ENCODE data around the gene ICE2. TPM values are rescaled to one million over a fixed set of nuclear protein-coding genes. Genes with fewer than 3 reads are reported as not detected.

The ICE2 gene
- total and polyA plus RNA-seq, 2 of the 4 experiments (the other 2 are of a cell fraction) = 14.7 to 21.1 TPM

- no peak overlapping the region for H4K5ac ChIP-seq (ENCODE audit: low read depth, low read length)
- dilution Hi-C loops (cut with HindIII; ENCODE audit: low sequenced_read_pairs, unreplicated experiment) = no loop called here
- H3K9me1 ChIP-seq (ENCODE audit: insufficient read depth, low read length) = no peaks in the 10 kb centered on the region
- H3K4me2 ChIP-seq (ENCODE audit: low read depth, low read length) = no peak overlapping the region
- no peak overlapping the region for H3K4ac ChIP-seq (ENCODE audit: low read depth, low read length)
- H3K9me3 ChIP-seq (ENCODE audit: control insufficient read depth, insufficient read depth, low read length) = no peaks in the 10 kb centered on the region
- H3K27ac ChIP-seq (ENCODE audit: insufficient read depth, low read length) = no peak overlapping the region
- DNase-seq = no peak
- no peak overlapping the region for H2BK120ac ChIP-seq (ENCODE audit: low read depth, low read length)
- H3K56ac ChIP-seq (ENCODE audit: extremely low read depth, insufficient read depth, low read length) = no peak overlapping the region
- H4K91ac ChIP-seq (ENCODE audit: insufficient read depth, low read depth, low read length) = no peak overlapping the region
- ChIA-PET POLR2A (ENCODE audit: unreplicated experiment) (no interaction called here), CTCF (interaction anchor here (0.9 to 1.8 kb wide), 4 partner anchors 90 to 122 kb away, joined by 3 to 7 read pairs (median 4); no protein-coding TSS in a partner anchor)
- no peak overlapping the region for H2BK15ac ChIP-seq (ENCODE audit: low read depth, low read length)
- H3K27me3 ChIP-seq (ENCODE audit: control insufficient read depth, insufficient read depth, low read length) = no peaks in the 10 kb centered on the region
- H3K14ac ChIP-seq (replicated peaks; ENCODE audit: low read depth, low read length) = no peak overlapping the region
- no peak for TF ChIP-seq MXI1 (IDR thresholded peaks at IDR 0.05; ENCODE audit: borderline replicate concordance, low read depth, low read length)
- TF ChIP-seq CTCF (conservative IDR thresholded peaks at IDR 0.05; ENCODE audit: low read depth, low read length) = no peak
- no peak for TF ChIP-seq CHD1 (IDR thresholded peaks at IDR 0.05; ENCODE audit: low read depth, low read length)
- TF ChIP-seq POLR2A (IDR thresholded peaks at IDR 0.05; ENCODE audit: low read depth, low read length) = no peak
- no peak for TF ChIP-seq USF2 (IDR thresholded peaks at IDR 0.05; ENCODE audit: low read depth, low read length)
- TF ChIP-seq SMC3 (IDR thresholded peaks at IDR 0.05; ENCODE audit: low read depth, low read length) = no peak
- no peak for TF ChIP-seq MAFK (IDR thresholded peaks at IDR 0.05; ENCODE audit: low read depth, low read length)
- TF ChIP-seq RFX5 (IDR thresholded peaks at IDR 0.05; ENCODE audit: low read depth, low read length) = no peak
- no peak for TF ChIP-seq NFE2L2 (IDR thresholded peaks at IDR 0.05; ENCODE audit: low read depth, low read length)
- peaks cover 2% of the 10 kb centered on the region; the same call in 1 of the 2 replicates for H4K20me1 ChIP-seq (ENCODE audit: insufficient read depth, low read length)
- H2BK5ac ChIP-seq (ENCODE audit: low read depth, low read length, poor library complexity, severe bottlenecking) = no peak overlapping the region
- BruUV-seq (replicated peaks) = no TSS peak
- H3K4me3 ChIP-seq (ENCODE audit: insufficient read depth, low read depth, low read length) = no peak overlapping the region
- no CpG with 5 or more reads among the region's 5 CpGs for WGBS, 2 experiments (ENCODE audit: extremely low coverage in 2 of 2, insufficient read length in 1 of 2)
- in situ Hi-C loops (cut with MboI; ENCODE audit: low sequenced_read_pairs) = loop anchor here (25.0 kb wide), 1 partner anchor 762 kb away; the partner anchor contains the start of gene BNIP2
- ATAC-seq (ENCODE audit: low read depth) = no peak
- H2AK5ac ChIP-seq (ENCODE audit: low read depth, low read length) = no peak overlapping the region
- no peaks in the 10 kb centered on the region for H3K4me1 ChIP-seq (ENCODE audit: control insufficient read depth, insufficient read depth, low read length)
- no peak overlapping the region for H3K18ac ChIP-seq (ENCODE audit: low read depth, low read length)
- intact Hi-C loops (cut with micrococcal nuclease) = no loop called here
- peaks cover 14% of the 10 kb centered on the region for H3K36me3 ChIP-seq (ENCODE audit: control insufficient read depth, insufficient read depth, low read length)
- H3K23ac ChIP-seq (ENCODE audit: low read depth, low read length) = no peak overlapping the region
- H4K8ac ChIP-seq (ENCODE audit: low read depth in 2 of 2, low read length in 2 of 2) = no peak overlapping the region
- no peak overlapping the region for H2BK20ac ChIP-seq (ENCODE audit: low read depth, low read length)
- H3K9ac ChIP-seq (ENCODE audit: low read depth, low read length) = no peak overlapping the region
- no peak overlapping the region for H2AFZ ChIP-seq (replicated peaks; ENCODE audit: low read length, poor library complexity)
- H3K79me1 ChIP-seq (ENCODE audit: low read depth in 1 of 2, low read length in 2 of 2) = 0 out of 4 replicates have a peak, but pooled peaks cover 0 to 2% of the 10 kb centered on the region in 2 experiments
- H2AK9ac ChIP-seq (replicated peaks; ENCODE audit: low read depth, low read length, poor library complexity) = no peak overlapping the region
These were observed 30.1 kb downstream of the ICE2 start for GRCh38 chr15:60448668-60449360.

Data from IMR-90 (cell line).